Neural cell (in vitro differentiated cells): ENCODE data around the gene TNNI3. TPM values are rescaled to one million over a fixed set of nuclear protein-coding genes. Genes with fewer than 3 reads are reported as not detected.

Experiments used
- H2AFZ ChIP-seq: fragments of 200-600, 300-800 bp; sonication (generic), shearing (Covaris generic); 2 replicates; pipeline ENCODE4 v1.6.0; 2014; ENCODE audit warnings: low read depth, mild to moderate bottlenecking, antibody characterized with exemption, low read length, moderate library complexity
- H3F3A ChIP-seq: fragments of 200-600 bp; shearing (Covaris generic); 2 replicates; pipeline ENCODE4 v1.6.1; 2016; ENCODE audit warnings: mild to moderate bottlenecking, moderate library complexity, mixed read lengths, antibody characterized with exemption, low read length; ENCODE audit not compliant: insufficient read depth, poor library complexity, severe bottlenecking
- H3K27ac ChIP-seq: fragments of 200-600, 300-800 bp; sonication (generic), shearing (Covaris generic); 2 replicates; pipeline ENCODE4 v1.5.1; 2014; ENCODE audit warnings: mild to moderate bottlenecking, low read length, moderate library complexity
- H3K27me3 ChIP-seq: fragments of 300-800, 200-600 bp; sonication (generic), shearing (Covaris generic); 2 replicates; pipeline ENCODE4 v1.6.0; 2014; ENCODE audit warnings: mild to moderate bottlenecking, low read depth, low read length, moderate library complexity; ENCODE audit not compliant: insufficient read depth
- H3K36me3 ChIP-seq: fragments of 300-800, 200-600 bp; sonication (generic), shearing (Covaris generic); 2 replicates; pipeline ENCODE4 v1.5.1; 2014; ENCODE audit warnings: mild to moderate bottlenecking, antibody characterized with exemption, low read length, moderate library complexity; ENCODE audit not compliant: insufficient read depth
- H3K4me2 ChIP-seq: fragments of 300-800, 200-600 bp; sonication (generic), shearing (Covaris generic); 2 replicates; pipeline ENCODE4 v1.6.0; 2014; ENCODE audit warnings: mild to moderate bottlenecking, low read length
- H3K4me3 ChIP-seq: fragments of 300-800, 200-600 bp; sonication (generic), shearing (Covaris generic); 2 replicates; pipeline ENCODE4 v1.5.1; 2014; ENCODE audit warnings: mild to moderate bottlenecking, low read length, moderate library complexity
- H3K79me2 ChIP-seq: fragments of 200-600 bp; shearing (Covaris generic); replicated peaks from 2 replicates; pipeline ENCODE4 v1.6.0; 2014; ENCODE audit warnings: mild to moderate bottlenecking, low read length, moderate library complexity; ENCODE audit not compliant: insufficient read depth
- H3K9ac ChIP-seq: fragments of 300-800, 200-600 bp; sonication (generic), shearing (Covaris generic); 2 replicates; pipeline ENCODE4 v1.6.1; 2016; ENCODE audit warnings: mild to moderate bottlenecking, low read length, mixed read lengths
- H3K9me2 ChIP-seq: fragments of 200-600 bp; shearing (Covaris generic); 2 replicates; pipeline ENCODE4 v1.6.1; 2016; ENCODE audit warnings: mild to moderate bottlenecking, low read length, mixed read lengths; ENCODE audit not compliant: insufficient read depth
- H3K9me3 ChIP-seq: fragments of 200-600, 300-800 bp; sonication (generic), shearing (Covaris generic); 2 replicates; pipeline ENCODE4 v1.6.1; 2016; ENCODE audit warnings: mild to moderate bottlenecking, mixed run types, low read length, moderate library complexity, mixed read lengths
- H4K20me1 ChIP-seq: fragments of 200-600 bp; shearing (Covaris generic); 2 replicates; pipeline ENCODE4 v1.6.1; 2016; ENCODE audit warnings: mild to moderate bottlenecking, mixed run types; ENCODE audit not compliant: insufficient read depth
- CTCF ChIP-seq: fragments of 450-650 bp; IDR thresholded peaks from 2 replicates; pipeline ENCODE4 v1.5.1; 2014; ENCODE audit warnings: antibody characterized with exemption, mild to moderate bottlenecking, moderate library complexity; ENCODE audit not compliant: poor library complexity, severe bottlenecking
- EP300 ChIP-seq: fragments of 450-650 bp; conservative IDR thresholded peaks from 2 replicates; pipeline ENCODE4 v1.6.1; 2014; ENCODE audit warnings: antibody characterized with exemption, mild to moderate bottlenecking, moderate library complexity; ENCODE audit not compliant: poor library complexity, severe bottlenecking
- EZH2 ChIP-seq: fragments of 200-600, 300-800 bp; shearing (Covaris generic), sonication (generic); IDR thresholded peaks from 2 replicates; pipeline ENCODE4 v1.6.1; 2014; ENCODE audit warnings: antibody characterized with exemption, low read length, borderline replicate concordance, mild to moderate bottlenecking; ENCODE audit not compliant: insufficient read depth, poor library complexity, severe bottlenecking
- MXI1 ChIP-seq: fragments of 450-650 bp; conservative IDR thresholded peaks from 2 replicates; pipeline ENCODE4 v1.6.1; 2014; ENCODE audit warnings: antibody characterized with exemption, mild to moderate bottlenecking; ENCODE audit not compliant: poor library complexity, severe bottlenecking
- POLR2AphosphoS5 ChIP-seq: IDR thresholded peaks from 2 replicates; pipeline ENCODE4 v1.6.1; 2012
- RAD21 ChIP-seq: fragments of 450-650 bp; conservative IDR thresholded peaks from 2 replicates; pipeline ENCODE4 v1.6.1; 2014; ENCODE audit warnings: antibody characterized with exemption, mild to moderate bottlenecking, moderate library complexity
- REST ChIP-seq: IDR thresholded peaks from 2 replicates; pipeline ENCODE4 v1.6.1; 2012; ENCODE audit warnings: borderline replicate concordance
- SMC3 ChIP-seq: fragments of 450-650 bp; conservative IDR thresholded peaks from 2 replicates; pipeline ENCODE4 v1.6.1; 2014; ENCODE audit warnings: antibody characterized with exemption, mild to moderate bottlenecking, moderate library complexity; ENCODE audit not compliant: poor library complexity
- TAF1 ChIP-seq: IDR thresholded peaks from 2 replicates; pipeline ENCODE4 v1.6.1; 2012; ENCODE audit warnings: low read depth
- polyA plus RNA-seq: library from polyadenylated mRNA; depleted of rRNA; stranded (reverse); fragments of >200 nt; gene quantifications from 2 replicates; pipeline ENCODE4 v1.2.3, GENCODE V29; 2014

TNNI3 gene
- polyA plus RNA-seq, 1 donor from 2014 or later: 22.5 TPM

GRCh38 chr19:55114566-55115145 is 42.9 kb downstream of the TNNI3 start:
- no peak overlapping the region for H3K9ac ChIP-seq
- peak overlapping the region; percentile 85 for H3K4me3 ChIP-seq
- H2AFZ ChIP-seq: no peak overlapping the region
- no peak overlapping the region for H3K27ac ChIP-seq
- no peaks in the 10 kb centered on the region for H3K9me2 ChIP-seq
- no peak overlapping the region for H3K4me2 ChIP-seq
- no peaks in the 10 kb centered on the region for H3K9me3 ChIP-seq
- H3K79me2 ChIP-seq: peaks cover 46% of the 10 kb centered on the region
- TF ChIP-seq CTCF: no peak
- no peak for TF ChIP-seq POLR2AphosphoS5
- TF ChIP-seq MXI1: no peak
- TF ChIP-seq RAD21: no peak
- TF ChIP-seq EZH2: no peak
- no peak for TF ChIP-seq EP300
- TF ChIP-seq REST: no peak
- no peak for TF ChIP-seq SMC3
- TF ChIP-seq TAF1: no peak
- peaks cover 9% of the 10 kb centered on the region for H4K20me1 ChIP-seq
- no peaks in the 10 kb centered on the region for H3K27me3 ChIP-seq
- no peaks in the 10 kb centered on the region for H3K36me3 ChIP-seq
- no peaks in the 10 kb centered on the region for H3F3A ChIP-seq

- H3K9me3 ChIP-seq: no peaks in the 10 kb centered on the region
- no peaks in the 10 kb centered on the region for H3K36me3 ChIP-seq
- H3K4me3 ChIP-seq: peak overlapping the region; percentile 17
- no peak overlapping the region for H3K4me2 ChIP-seq
- no peak overlapping the region for H2AFZ ChIP-seq
- no peak overlapping the region for H3K9ac ChIP-seq
- H3K27me3 ChIP-seq: no peaks in the 10 kb centered on the region
- no peaks in the 10 kb centered on the region for H3F3A ChIP-seq
- H3K27ac ChIP-seq: no peak overlapping the region
- H4K20me1 ChIP-seq: peaks cover 9% of the 10 kb centered on the region
- TF ChIP-seq REST (no peak), POLR2AphosphoS5 (no peak), RAD21 (no peak)
- no peaks in the 10 kb centered on the region for H3K9me2 ChIP-seq
- H3K79me2 ChIP-seq: peaks cover 46% of the 10 kb centered on the region
Measured at GRCh38 chr19:55113570-55114039, 43.9 kb downstream of the TNNI3 start.
